Progenitor cell of endocrine pancreas (in vitro differentiated cells): Measurements from ENCODE around the gene ADARB2. TPM values are rescaled to one million over a fixed set of nuclear protein-coding genes. Genes with fewer than 3 reads are reported as not detected.

ENCODE experiments used
- DNase-seq: peaks from one replicate; pipeline ENCODE4 v3.0.0; 2021; ENCODE audit warnings: low spot score; ENCODE audit not compliant: unreplicated experiment
- H3K27ac Mint-ChIP-seq: 2 replicates; pipeline ENCODE4 v1.8.0; 2021; ENCODE audit warnings: mild to moderate bottlenecking, moderate library complexity, mixed read lengths
- H3K27me3 Mint-ChIP-seq: 2 replicates; pipeline ENCODE4 v1.8.0; 2021; ENCODE audit warnings: mixed read lengths
- H3K36me3 Mint-ChIP-seq: 2 replicates; pipeline ENCODE4 v1.8.0; 2022; ENCODE audit warnings: mixed read lengths; ENCODE audit not compliant: insufficient read depth
- H3K4me1 Mint-ChIP-seq: 2 replicates; pipeline ENCODE4 v1.8.0; 2021; ENCODE audit warnings: low read depth, mixed read lengths
- H3K4me3 Mint-ChIP-seq: 2 replicates; pipeline ENCODE4 v1.8.0; 2021; ENCODE audit warnings: low read depth, mild to moderate bottlenecking, moderate library complexity, mixed read lengths
- H3K9me3 Mint-ChIP-seq: 2 replicates; pipeline ENCODE4 v1.8.0; 2021; ENCODE audit warnings: low read depth, mixed read lengths
- total RNA-seq: library from RNA; stranded (reverse); gene quantifications from 2 replicates; pipeline ENCODE4 v1.2.1, GENCODE V29; 2021
- TF ChIP-seq, protein P1 (sequence below): fragments of 200-600 bp; sonication (generic); IDR thresholded peaks from one replicate; pipeline ENCODE4 v1.5.0; 2021; ENCODE audit warnings: antibody characterized with exemption, mild to moderate bottlenecking; ENCODE audit not compliant: unreplicated experiment

Gene ADARB2
- total RNA-seq, 1 donor from 2014 or later, result 1.3 TPM

DNA sequence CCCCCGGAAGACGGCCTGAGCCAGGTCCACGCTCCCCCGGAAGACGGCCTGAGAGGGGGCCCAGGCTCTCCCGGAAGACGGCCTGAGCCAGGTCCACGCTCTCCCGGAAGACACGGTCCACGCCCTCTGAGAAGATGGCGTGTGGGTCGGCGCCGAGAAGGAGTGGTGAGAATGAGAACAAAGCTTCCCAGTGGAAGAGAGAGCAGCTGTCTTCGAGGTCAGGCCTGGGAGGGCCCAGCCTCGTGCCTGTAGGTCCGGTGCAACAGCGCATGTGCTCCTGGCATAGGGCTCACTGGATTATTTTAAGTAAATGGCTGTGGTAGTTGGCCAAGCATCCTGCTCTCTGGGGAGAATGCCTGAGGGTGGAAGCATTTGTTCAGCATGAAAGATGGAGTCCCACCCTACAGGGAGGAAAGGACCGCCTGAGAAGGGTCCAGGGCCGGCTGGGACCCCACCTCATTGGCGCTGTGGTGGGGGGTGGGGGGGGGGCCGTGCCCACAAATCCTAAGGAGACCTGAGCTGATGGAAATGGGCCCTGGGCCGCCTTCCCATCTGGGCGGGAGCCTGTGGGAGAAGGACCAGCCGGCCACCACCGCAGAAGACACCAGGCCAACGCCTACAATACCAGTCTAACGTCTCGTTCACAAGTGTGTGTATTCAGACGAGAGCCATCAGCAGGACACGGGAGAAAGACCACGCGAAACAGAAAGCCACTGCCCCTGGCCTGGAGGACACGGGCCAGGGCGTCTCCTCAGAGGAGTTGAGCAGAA, 471.1 kb downstream of the ADARB2 start:
- Mint-ChIP-seq H3K9me3 (no peaks in the 10 kb centered on the region), H3K4me1 (no peaks in the 10 kb centered on the region), H3K4me3 (no peak overlapping the region), H3K27me3 (peaks cover 8% of the 10 kb centered on the region), H3K27ac (no peak overlapping the region), H3K36me3 (no peaks in the 10 kb centered on the region)
- DNase-seq, result no peak
- TF ChIP-seq, protein P1, sequence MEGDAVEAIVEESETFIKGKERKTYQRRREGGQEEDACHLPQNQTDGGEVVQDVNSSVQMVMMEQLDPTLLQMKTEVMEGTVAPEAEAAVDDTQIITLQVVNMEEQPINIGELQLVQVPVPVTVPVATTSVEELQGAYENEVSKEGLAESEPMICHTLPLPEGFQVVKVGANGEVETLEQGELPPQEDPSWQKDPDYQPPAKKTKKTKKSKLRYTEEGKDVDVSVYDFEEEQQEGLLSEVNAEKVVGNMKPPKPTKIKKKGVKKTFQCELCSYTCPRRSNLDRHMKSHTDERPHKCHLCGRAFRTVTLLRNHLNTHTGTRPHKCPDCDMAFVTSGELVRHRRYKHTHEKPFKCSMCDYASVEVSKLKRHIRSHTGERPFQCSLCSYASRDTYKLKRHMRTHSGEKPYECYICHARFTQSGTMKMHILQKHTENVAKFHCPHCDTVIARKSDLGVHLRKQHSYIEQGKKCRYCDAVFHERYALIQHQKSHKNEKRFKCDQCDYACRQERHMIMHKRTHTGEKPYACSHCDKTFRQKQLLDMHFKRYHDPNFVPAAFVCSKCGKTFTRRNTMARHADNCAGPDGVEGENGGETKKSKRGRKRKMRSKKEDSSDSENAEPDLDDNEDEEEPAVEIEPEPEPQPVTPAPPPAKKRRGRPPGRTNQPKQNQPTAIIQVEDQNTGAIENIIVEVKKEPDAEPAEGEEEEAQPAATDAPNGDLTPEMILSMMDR, result no peak

DNA sequence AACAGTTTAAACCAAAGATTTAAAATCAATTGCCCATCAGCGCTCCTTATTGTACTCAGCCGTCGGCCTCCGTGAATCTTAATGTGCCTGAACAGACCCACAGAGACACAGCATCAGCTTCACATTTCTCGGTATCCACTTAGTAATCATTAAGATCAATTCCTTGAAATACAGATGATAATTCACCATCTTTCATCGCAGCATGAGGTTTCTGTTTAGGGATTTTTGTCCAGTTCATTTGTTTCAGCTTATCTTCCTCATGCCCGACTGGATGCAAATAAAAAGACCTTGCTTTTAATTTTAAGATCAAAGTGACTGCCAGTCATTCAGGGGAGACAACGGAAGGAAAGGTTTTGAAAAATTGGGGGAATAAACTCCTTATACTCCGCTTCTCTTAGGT, 473.3 kb downstream of the ADARB2 start:
- Mint-ChIP-seq H3K4me1 (no peaks in the 10 kb centered on the region), H3K27ac (no peak overlapping the region), H3K9me3 (no peaks in the 10 kb centered on the region), H3K4me3 (no peak overlapping the region), H3K27me3 (peaks cover 8% of the 10 kb centered on the region), H3K36me3 (no peaks in the 10 kb centered on the region)
- DNase-seq, result no peak
- TF ChIP-seq, protein P1, result no peak

DNA sequence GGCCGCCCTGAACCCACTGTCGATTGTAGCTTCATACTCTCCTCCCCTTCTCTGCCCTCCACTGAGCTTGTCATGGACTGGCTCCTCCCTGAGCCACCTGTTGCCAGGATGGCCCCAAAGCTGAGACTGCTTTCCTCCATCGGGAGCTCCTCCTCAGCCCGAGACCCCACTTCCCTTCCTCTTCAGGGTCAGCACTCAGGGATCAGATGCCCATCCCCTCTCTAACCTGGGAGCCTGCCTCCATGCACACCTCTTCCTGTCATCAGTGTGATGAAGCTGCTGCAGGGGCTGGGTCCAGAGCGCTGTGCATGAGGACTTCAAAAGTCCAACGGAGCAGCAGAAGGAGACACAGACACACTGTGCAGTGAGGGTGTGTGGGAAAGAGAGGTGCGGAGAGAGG, 480.1 kb downstream of the ADARB2 start:
- TF ChIP-seq, protein P1, result no peak
- H3K27ac Mint-ChIP-seq, result no peak overlapping the region
- H3K27me3 Mint-ChIP-seq, result peaks cover 4% of the 10 kb centered on the region
- no peaks in the 10 kb centered on the region for H3K9me3 Mint-ChIP-seq
- no peaks in the 10 kb centered on the region for H3K36me3 Mint-ChIP-seq
- H3K4me3 Mint-ChIP-seq, result no peak overlapping the region
- DNase-seq, result no peak
- no peaks in the 10 kb centered on the region for H3K4me1 Mint-ChIP-seq

DNA sequence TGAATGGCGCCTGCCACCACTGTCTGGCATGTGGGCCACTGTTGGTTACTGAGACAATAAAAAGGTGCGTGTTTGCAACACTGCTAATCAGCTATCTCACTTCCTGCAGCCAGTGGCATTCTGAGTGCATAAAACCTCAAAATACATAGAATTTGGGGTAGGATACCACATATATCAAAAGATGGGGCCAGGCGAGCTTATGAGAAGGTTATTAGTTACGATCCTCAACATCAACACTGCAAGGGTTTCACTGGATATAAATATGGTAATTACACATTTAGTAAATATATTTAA, 480.9 kb downstream of the ADARB2 start:
- Mint-ChIP-seq H3K27me3 (peaks cover 4% of the 10 kb centered on the region), H3K27ac (no peak overlapping the region), H3K9me3 (no peaks in the 10 kb centered on the region)

DNA sequence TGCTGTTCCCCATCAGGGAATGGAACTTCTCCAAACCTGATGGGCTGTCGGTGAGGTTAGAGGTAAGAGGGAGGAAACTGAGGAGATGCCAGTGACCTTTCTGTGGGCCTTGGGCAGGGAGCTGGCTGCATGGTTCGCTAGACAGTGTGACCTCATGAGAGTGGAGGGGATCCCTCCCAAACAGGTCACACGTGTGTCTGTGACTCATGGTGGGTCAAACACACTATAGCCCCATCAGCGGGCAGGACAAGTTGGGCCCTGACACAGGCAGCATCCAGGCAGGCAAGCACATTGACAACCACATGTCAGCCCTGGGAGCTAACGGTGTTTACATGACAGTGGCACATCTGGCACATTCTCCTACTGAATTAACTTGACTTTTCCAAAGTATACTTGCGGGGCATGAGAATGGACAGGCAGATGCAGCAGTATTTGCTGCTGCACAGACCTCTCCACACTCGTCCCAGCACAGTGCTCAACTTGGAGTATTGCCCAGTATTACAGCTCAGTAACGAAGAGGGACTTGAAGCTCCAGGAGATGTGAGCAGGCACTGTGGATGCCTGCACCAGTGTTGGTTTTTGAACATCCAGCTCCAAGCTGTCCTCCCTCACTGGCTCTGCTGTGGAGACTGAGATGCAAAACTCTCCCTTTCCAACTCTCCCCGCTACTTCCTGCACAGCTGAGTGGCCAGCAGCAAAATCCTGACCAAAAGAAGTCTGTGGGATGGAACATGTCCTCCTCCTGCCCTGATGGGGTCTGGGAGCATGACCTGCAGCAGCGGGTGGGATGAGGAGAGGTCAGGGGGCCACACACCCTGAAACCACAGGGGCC, 481.5 kb downstream of the ADARB2 start:
- TF ChIP-seq, protein P1, result no peak
- peaks cover 4% of the 10 kb centered on the region for H3K27me3 Mint-ChIP-seq
- no peak for DNase-seq
- no peak overlapping the region for H3K27ac Mint-ChIP-seq
- no peaks in the 10 kb centered on the region for H3K4me1 Mint-ChIP-seq
- H3K9me3 Mint-ChIP-seq, result no peaks in the 10 kb centered on the region
- H3K4me3 Mint-ChIP-seq, result no peak overlapping the region
- no peaks in the 10 kb centered on the region for H3K36me3 Mint-ChIP-seq

More for the DNA sequence above, 480.9 kb downstream of the ADARB2 start:
- Mint-ChIP-seq H3K36me3 (no peaks in the 10 kb centered on the region), H3K4me1 (no peaks in the 10 kb centered on the region), H3K4me3 (no peak overlapping the region)
- no peak for DNase-seq
- TF ChIP-seq, protein P1, result no peak
